Astrocyte (in vitro differentiated cells and primary cell): ENCODE measurements around the gene LGR6. TPM values are rescaled to one million over a fixed set of nuclear protein-coding genes. Genes with fewer than 3 reads are reported as not detected.

Experiments
- DNase-seq: peaks from one replicate; pipeline ENCODE4 v3.0.0-alpha.2; 2010; ENCODE audit warnings: low read depth
- FAIRE-seq: peaks from 2 replicates; lab custom pipeline; 2011; peaks lifted over from hg19 to GRCh38; lab: Jason Lieb, UNC
- H2AFZ ChIP-seq: 2 replicates; pipeline ENCODE4 v1.6.0; 2012; ENCODE audit warnings: low read depth, low read length, inconsistent platforms
- H3K27ac ChIP-seq: 2 replicates; pipeline ENCODE4 v1.5.1; 2011; ENCODE audit warnings: low read depth, low read length, inconsistent platforms
- H3K27me3 ChIP-seq: 2 replicates; pipeline ENCODE4 v1.6.0; 2011; ENCODE audit warnings: low read length, inconsistent platforms; ENCODE audit not compliant: insufficient read depth
- H3K36me3 ChIP-seq: 2 replicates; pipeline ENCODE4 v1.5.1; 2011; ENCODE audit warnings: low read length, inconsistent platforms; ENCODE audit not compliant: insufficient read depth
- H3K4me1 ChIP-seq: 2 replicates; pipeline ENCODE4 v1.5.1; 2011; ENCODE audit warnings: low read length, inconsistent platforms; ENCODE audit not compliant: insufficient read depth
- H3K4me2 ChIP-seq: 2 replicates; pipeline ENCODE4 v1.6.0; 2012; ENCODE audit warnings: low read length, inconsistent platforms
- H3K4me3 ChIP-seq: 2 replicates; pipeline ENCODE4 v1.5.1; 2011; ENCODE audit warnings: low read depth, mild to moderate bottlenecking, low read length, inconsistent platforms; ENCODE audit not compliant: insufficient read depth
- H3K79me2 ChIP-seq: 2 replicates; pipeline ENCODE4 v1.6.0; 2012; ENCODE audit warnings: mild to moderate bottlenecking, low read length, inconsistent platforms; ENCODE audit not compliant: insufficient read depth
- H3K9ac ChIP-seq: 2 replicates; pipeline ENCODE4 v1.6.0; 2012; ENCODE audit warnings: mild to moderate bottlenecking, low read length, inconsistent platforms
- H3K9me3 ChIP-seq: 2 replicates; pipeline ENCODE4 v1.5.1; 2012; ENCODE audit warnings: low read depth, mild to moderate bottlenecking, low read length, inconsistent platforms; ENCODE audit not compliant: insufficient read depth
- H4K20me1 ChIP-seq: 2 replicates; pipeline ENCODE4 v1.6.0; 2012; ENCODE audit warnings: low read length, inconsistent platforms; ENCODE audit not compliant: insufficient read depth
- H3K27ac Mint-ChIP-seq: one replicate; pipeline ENCODE4 v1.8.0; 2021; ENCODE audit warnings: mild to moderate bottlenecking, mixed read lengths; ENCODE audit not compliant: unreplicated experiment
- H3K27me3 Mint-ChIP-seq: one replicate; pipeline ENCODE4 v1.8.0; 2021; ENCODE audit warnings: low read depth, mixed read lengths; ENCODE audit not compliant: unreplicated experiment
- H3K36me3 Mint-ChIP-seq: one replicate; pipeline ENCODE4 v1.8.0; 2021; ENCODE audit warnings: low read depth, mixed read lengths; ENCODE audit not compliant: unreplicated experiment
- H3K4me1 Mint-ChIP-seq: one replicate; pipeline ENCODE4 v1.8.0; 2021; ENCODE audit warnings: low read depth, mixed read lengths; ENCODE audit not compliant: unreplicated experiment
- H3K4me3 Mint-ChIP-seq: one replicate; pipeline ENCODE4 v1.8.0; 2021; ENCODE audit warnings: mild to moderate bottlenecking, moderate library complexity, mixed read lengths; ENCODE audit not compliant: unreplicated experiment
- H3K9me3 Mint-ChIP-seq: one replicate; pipeline ENCODE4 v1.8.0; 2021; ENCODE audit warnings: mild to moderate bottlenecking, mixed read lengths; ENCODE audit not compliant: unreplicated experiment
- EZH2 ChIP-seq: IDR thresholded peaks from 2 replicates; pipeline ENCODE4 v1.6.1; 2012; ENCODE audit warnings: mild to moderate bottlenecking, low read length, inconsistent platforms; ENCODE audit not compliant: insufficient read depth
- total RNA-seq: library from RNA; stranded (reverse); gene quantifications from 2 replicates; pipeline ENCODE4 v1.2.1, GENCODE V29; 2021
- TF ChIP-seq, protein P1 (sequence below): IDR thresholded peaks from 2 replicates; pipeline ENCODE4 v1.5.1; 2011; ENCODE audit warnings: low read depth, mild to moderate bottlenecking, inconsistent platforms, low read length, moderate library complexity; ENCODE audit not compliant: insufficient read depth

Gene LGR6
- total RNA-seq, 1 donor from 2014 or later: 0.27 TPM

DNA sequence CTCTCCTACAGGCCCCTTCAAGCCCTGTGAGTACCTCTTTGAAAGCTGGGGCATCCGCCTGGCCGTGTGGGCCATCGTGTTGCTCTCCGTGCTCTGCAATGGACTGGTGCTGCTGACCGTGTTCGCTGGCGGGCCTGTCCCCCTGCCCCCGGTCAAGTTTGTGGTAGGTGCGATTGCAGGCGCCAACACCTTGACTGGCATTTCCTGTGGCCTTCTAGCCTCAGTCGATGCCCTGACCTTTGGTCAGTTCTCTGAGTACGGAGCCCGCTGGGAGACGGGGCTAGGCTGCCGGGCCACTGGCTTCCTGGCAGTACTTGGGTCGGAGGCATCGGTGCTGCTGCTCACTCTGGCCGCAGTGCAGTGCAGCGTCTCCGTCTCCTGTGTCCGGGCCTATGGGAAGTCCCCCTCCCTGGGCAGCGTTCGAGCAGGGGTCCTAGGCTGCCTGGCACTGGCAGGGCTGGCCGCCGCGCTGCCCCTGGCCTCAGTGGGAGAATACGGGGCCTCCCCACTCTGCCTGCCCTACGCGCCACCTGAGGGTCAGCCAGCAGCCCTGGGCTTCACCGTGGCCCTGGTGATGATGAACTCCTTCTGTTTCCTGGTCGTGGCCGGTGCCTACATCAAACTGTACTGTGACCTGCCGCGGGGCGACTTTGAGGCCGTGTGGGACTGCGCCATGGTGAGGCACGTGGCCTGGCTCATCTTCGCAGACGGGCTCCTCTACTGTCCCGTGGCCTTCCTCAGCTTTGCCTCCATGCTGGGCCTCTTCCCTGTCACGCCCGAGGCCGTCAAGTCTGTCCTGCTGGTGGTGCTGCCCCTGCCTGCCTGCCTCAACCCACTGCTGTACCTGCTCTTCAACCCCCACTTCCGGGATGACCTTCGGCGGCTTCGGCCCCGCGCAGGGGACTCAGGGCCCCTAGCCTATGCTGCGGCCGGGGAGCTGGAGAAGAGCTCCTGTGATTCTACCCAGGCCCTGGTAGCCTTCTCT, 124.6 kb downstream of the LGR6 start:
- no peaks in the 10 kb centered on the region for H3K79me2 ChIP-seq
- no peaks in the 10 kb centered on the region for H3K4me1 Mint-ChIP-seq
- H3K4me1 ChIP-seq: no peaks in the 10 kb centered on the region
- H3K27ac ChIP-seq: no peak overlapping the region
- no peak overlapping the region for H3K4me3 ChIP-seq
- H3K36me3 ChIP-seq: no peaks in the 10 kb centered on the region
- no peaks in the 10 kb centered on the region for H4K20me1 ChIP-seq
- H3K9me3 Mint-ChIP-seq: no peaks in the 10 kb centered on the region
- H3K27me3 ChIP-seq: peaks cover 17% of the 10 kb centered on the region
- H3K27me3 Mint-ChIP-seq: peaks cover 30% of the 10 kb centered on the region
- no peak overlapping the region for H3K27ac Mint-ChIP-seq
- H2AFZ ChIP-seq: no peak overlapping the region
- H3K9me3 ChIP-seq: no peaks in the 10 kb centered on the region
- FAIRE-seq (no peak), DNase-seq (no peak)
- no peak overlapping the region for H3K4me2 ChIP-seq
- H3K4me3 Mint-ChIP-seq: no peak overlapping the region
- TF ChIP-seq, protein P1, sequence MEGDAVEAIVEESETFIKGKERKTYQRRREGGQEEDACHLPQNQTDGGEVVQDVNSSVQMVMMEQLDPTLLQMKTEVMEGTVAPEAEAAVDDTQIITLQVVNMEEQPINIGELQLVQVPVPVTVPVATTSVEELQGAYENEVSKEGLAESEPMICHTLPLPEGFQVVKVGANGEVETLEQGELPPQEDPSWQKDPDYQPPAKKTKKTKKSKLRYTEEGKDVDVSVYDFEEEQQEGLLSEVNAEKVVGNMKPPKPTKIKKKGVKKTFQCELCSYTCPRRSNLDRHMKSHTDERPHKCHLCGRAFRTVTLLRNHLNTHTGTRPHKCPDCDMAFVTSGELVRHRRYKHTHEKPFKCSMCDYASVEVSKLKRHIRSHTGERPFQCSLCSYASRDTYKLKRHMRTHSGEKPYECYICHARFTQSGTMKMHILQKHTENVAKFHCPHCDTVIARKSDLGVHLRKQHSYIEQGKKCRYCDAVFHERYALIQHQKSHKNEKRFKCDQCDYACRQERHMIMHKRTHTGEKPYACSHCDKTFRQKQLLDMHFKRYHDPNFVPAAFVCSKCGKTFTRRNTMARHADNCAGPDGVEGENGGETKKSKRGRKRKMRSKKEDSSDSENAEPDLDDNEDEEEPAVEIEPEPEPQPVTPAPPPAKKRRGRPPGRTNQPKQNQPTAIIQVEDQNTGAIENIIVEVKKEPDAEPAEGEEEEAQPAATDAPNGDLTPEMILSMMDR: no peak
- no peak for TF ChIP-seq EZH2
- no peak overlapping the region for H3K9ac ChIP-seq
- no peaks in the 10 kb centered on the region for H3K36me3 Mint-ChIP-seq

DNA sequence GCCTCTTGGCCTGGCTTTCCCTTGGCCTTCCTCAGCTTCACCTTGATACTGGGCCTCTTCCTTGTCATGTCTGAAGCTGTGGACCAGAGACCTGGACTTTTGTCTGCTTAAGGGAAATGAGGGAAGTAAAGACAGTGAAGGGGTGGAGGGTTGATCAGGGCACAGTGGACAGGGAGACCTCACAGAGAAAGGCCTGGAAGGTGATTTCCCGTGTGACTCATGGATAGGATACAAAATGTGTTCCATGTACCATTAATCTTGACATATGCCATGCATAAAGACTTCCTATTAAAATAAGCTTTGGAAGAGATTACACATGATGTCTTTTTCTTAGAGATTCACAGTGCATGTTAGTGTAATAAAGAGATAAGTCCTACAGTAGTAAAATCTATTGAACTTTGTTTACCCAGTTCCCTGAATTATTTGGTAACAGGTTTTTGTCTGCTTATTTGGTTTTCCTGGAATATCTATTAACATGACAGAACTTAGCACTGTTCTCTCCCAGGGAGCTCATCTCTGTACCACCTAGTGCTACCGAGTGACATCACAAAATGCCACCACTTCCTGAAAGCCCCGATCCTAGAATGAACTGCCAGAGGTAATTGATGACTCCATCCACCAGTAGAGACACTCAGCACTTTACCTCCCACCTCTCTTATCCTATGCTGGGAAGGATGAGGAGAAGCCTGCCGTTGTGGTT, 125.9 kb downstream of the LGR6 start:
- no peaks in the 10 kb centered on the region for H3K4me1 Mint-ChIP-seq
- no peak overlapping the region for H2AFZ ChIP-seq
- H3K4me3 Mint-ChIP-seq: no peak overlapping the region
- no peaks in the 10 kb centered on the region for H4K20me1 ChIP-seq
- H3K36me3 ChIP-seq: no peaks in the 10 kb centered on the region
- H3K4me2 ChIP-seq: no peak overlapping the region
- H3K36me3 Mint-ChIP-seq: no peaks in the 10 kb centered on the region
- no peak overlapping the region for H3K4me3 ChIP-seq
- no peak overlapping the region for H3K27ac Mint-ChIP-seq
- TF ChIP-seq EZH2: no peak
- TF ChIP-seq, protein P1: no peak
- no peaks in the 10 kb centered on the region for H3K79me2 ChIP-seq
- no peak for DNase-seq
- H3K9me3 ChIP-seq: no peaks in the 10 kb centered on the region
- no peak for FAIRE-seq
- no peak overlapping the region for H3K9ac ChIP-seq
- no peaks in the 10 kb centered on the region for H3K9me3 Mint-ChIP-seq
- no peak overlapping the region for H3K27ac ChIP-seq
- H3K27me3 Mint-ChIP-seq: peaks cover 30% of the 10 kb centered on the region
- H3K4me1 ChIP-seq: no peaks in the 10 kb centered on the region
- peaks cover 14% of the 10 kb centered on the region for H3K27me3 ChIP-seq
